K562 (cell line): ENCODE results near the gene DIAPH3. TPM values are rescaled to one million over a fixed set of nuclear protein-coding genes. Genes with fewer than 3 reads are reported as not detected.

ENCODE experiments used
- ATAC-seq: fragments of 200-7000 bp; cut with Tn5 transposase; 3 replicates; pipeline ENCODE4 v1.9.1; 2020; ENCODE audit warnings: moderate library complexity
- BruUV-seq: library from RNA; stranded (reverse); fragments of 400-500 nt; replicated peaks from 2 replicates; lab custom pipeline; 2021; lab: Mats Ljungman, UMichigan
- CTCF ChIA-PET: fragments of 300-600 bp; formaldehyde crosslinking; extraction: SDS; loops from one replicate; lab custom pipeline; 2021; ENCODE audit warnings: low intra/inter-chr PET ratio; lab: Yijun Ruan, JAX
- POLR2A ChIA-PET: fragments of 300-600, 350-650 bp; sonication (Branson Sonifier 250); formaldehyde crosslinking; extraction: SDS; loops from one replicate; lab custom pipeline; 2021; ENCODE audit warnings: antibody characterized with exemption, inconsistent platforms; lab: Yijun Ruan, JAX
- DNase-seq, 4 experiments: peaks; one replicate each; pipeline versions ENCODE4 v3.0.0 to v3.0.0-alpha.2; 2011 to 2018; ENCODE audit warnings: low spot score in 3 of 4, mixed read lengths in 3 of 4; ENCODE audit errors: extremely low read depth in 1 of 4
- FAIRE-seq: peaks from 2 replicates; lab custom pipeline; 2011; peaks lifted over from hg19 to GRCh38; lab: Jason Lieb, UNC
- H2AFZ ChIP-seq: 2 replicates; pipeline ENCODE4 v1.6.0; 2011; ENCODE audit warnings: low read depth, low read length, control low read depth, inconsistent platforms
- H3K27ac ChIP-seq: fragments of 200-600 bp; 3 replicates; pipeline ENCODE4 v1.8.0; 2011; ENCODE audit warnings: low read depth, mild to moderate bottlenecking, control low read depth, inconsistent platforms, low read length, moderate library complexity, mixed read lengths; ENCODE audit errors: extremely low read depth
- H3K27me3 ChIP-seq, 2 experiments: fragments of 300-600 bp in 1 of 2; 2 replicates in 1 of 2; 3 replicates in 1 of 2; pipeline versions ENCODE4 v1.6.0 to v1.8.0; 2011; ENCODE audit warnings: inconsistent platforms in 2 of 2, low read length in 2 of 2, mild to moderate bottlenecking in 1 of 2, mixed read lengths in 1 of 2, moderate library complexity in 1 of 2; ENCODE audit not compliant: control insufficient read depth in 2 of 2, insufficient read depth in 2 of 2
- H3K36me3 ChIP-seq: fragments of 300-600 bp; 3 replicates; pipeline ENCODE4 v1.8.0; 2011; ENCODE audit warnings: mild to moderate bottlenecking, low read length, inconsistent platforms; ENCODE audit not compliant: control insufficient read depth, insufficient read depth
- H3K4me1 ChIP-seq, 2 experiments: fragments of 200-600 bp in 1 of 2; replicated peaks in 1 of 2; 2 replicates in 1 of 2; 3 replicates in 1 of 2; pipeline versions ENCODE4 v1.5.1 to v1.8.0; 2011; ENCODE audit warnings: inconsistent platforms in 2 of 2, low read length in 2 of 2, mild to moderate bottlenecking in 1 of 2, mixed read lengths in 1 of 2, moderate library complexity in 1 of 2; ENCODE audit not compliant: control insufficient read depth in 2 of 2, insufficient read depth in 2 of 2
- H3K4me2 ChIP-seq: 2 replicates; pipeline ENCODE4 v1.6.1; 2011; ENCODE audit warnings: low read length, control low read depth, inconsistent platforms, mixed read lengths; ENCODE audit not compliant: insufficient read depth
- H3K4me3 ChIP-seq: fragments of 200-600 bp; sonication (generic), shearing (Covaris generic); 2 replicates; pipeline ENCODE4 v1.5.1; 2016; ENCODE audit warnings: control low read depth, inconsistent platforms
- H3K79me2 ChIP-seq: fragments of 200-600 bp; 3 replicates; pipeline ENCODE4 v1.8.0; 2011; ENCODE audit warnings: low read length, inconsistent platforms; ENCODE audit not compliant: control insufficient read depth, insufficient read depth
- H3K9ac ChIP-seq, 2 experiments: 2 replicates each; pipeline versions ENCODE4 v1.6.0 to v1.6.1; 2011; ENCODE audit warnings: low read depth in 2 of 2, low read length in 2 of 2, control low read depth in 1 of 2, inconsistent platforms in 1 of 2, mild to moderate bottlenecking in 1 of 2, mixed read lengths in 1 of 2; ENCODE audit not compliant: insufficient read depth in 1 of 2
- H3K9me1 ChIP-seq: one replicate; pipeline ENCODE4 v1.6.0; 2011; ENCODE audit warnings: inconsistent platforms, mild to moderate bottlenecking, low read length, moderate library complexity; ENCODE audit not compliant: control insufficient read depth, insufficient read depth
- H3K9me3 ChIP-seq: replicated peaks from 2 replicates; pipeline ENCODE4 v1.5.1; 2011; ENCODE audit warnings: low read depth, low read length, inconsistent platforms; ENCODE audit not compliant: control insufficient read depth, insufficient read depth
- H4K20me1 ChIP-seq: replicated peaks from 2 replicates; pipeline ENCODE4 v1.6.1; 2011; ENCODE audit warnings: low read length, inconsistent platforms, mixed read lengths; ENCODE audit not compliant: control insufficient read depth, insufficient read depth
- ZNF197 ChIP-seq: fragments of 200-800 bp; sonication (Bioruptor generic); IDR thresholded peaks from 2 replicates; pipeline ENCODE4 v1.6.1; 2016; ENCODE audit warnings: low read depth, missing genetic modification characterization, missing compliant biosample characterization
- ZNF274 ChIP-seq: IDR thresholded peaks from 2 replicates; pipeline ENCODE4 v1.6.1; 2011; ENCODE audit warnings: low read depth, mild to moderate bottlenecking, low read length, moderate library complexity, borderline replicate concordance
- WGBS: fragments of 100-300 bp; shearing (Covaris generic); methylation state at CpG from one replicate; pipeline ENCODE4 v1.1.6; 2016; ENCODE audit warnings: low coverage, mixed read lengths; ENCODE audit not compliant: insufficient coverage; ENCODE audit errors: missing lambda C conversion rate; 5-methylcytosine and 5-hydroxymethylcytosine counted together
- in situ Hi-C: fragments of 300-500 bp; cut with MboI; formaldehyde crosslinking; loops from 4 replicates; pipeline ENCODE4 v1.15.0; 2018; ENCODE audit warnings: inconsistent platforms, mixed read lengths
- intact Hi-C: fragments of 100-400 bp; cut with micrococcal nuclease; formaldehyde crosslinking; loops from 2 replicates; pipeline ENCODE4 v1.14.2; 2022
- polyA plus RNA-seq, 8 experiments: library from polyadenylated mRNA; depleted of rRNA in 4 of 8; stranded (reverse) in 5 of 8; unstranded in 3 of 8; fragments of >200 nt; fragmentation: Nextera tagmentation in 2 of 8; fragmentation: Illumina TruSeq in 1 of 8; extraction: Ambion mirVana in 2 of 8; extraction: Trizol in 1 of 8; gene quantifications; 2 replicates each; pipeline versions ENCODE4 v1.2.1 to v1.2.3, GENCODE V29; 2011 to 2014; ENCODE audit warnings: inconsistent platforms in 1 of 8, missing spikeins in 1 of 8
- total RNA-seq, 7 experiments: library from RNA; depleted of rRNA in 6 of 7; stranded (reverse); fragments of >200 nt in 6 of 7; fragmentation: Illumina TruSeq in 2 of 7; extraction: Trizol in 2 of 7; gene quantifications; 2 replicates each; pipeline versions ENCODE4 v1.2.1 to v1.2.3, GENCODE V29; 2011 to 2021; ENCODE audit warnings: low replicate concordance in 1 of 7
- TF ChIP-seq, protein P1 (sequence below): fragments of 450-650 bp; formaldehyde crosslinking; conservative IDR thresholded peaks from 2 replicates; pipeline ENCODE4 v1.4.0; 2022; ENCODE audit warnings: mild to moderate bottlenecking, missing genetic modification characterization

DIAPH3 gene
- total and polyA plus RNA-seq, 9 of the 15 experiments (the other 6 are each of a cell fraction or from before 2014, with no cell fraction given) = 9.0 to 18.7 (median 14.7) TPM

DNA sequence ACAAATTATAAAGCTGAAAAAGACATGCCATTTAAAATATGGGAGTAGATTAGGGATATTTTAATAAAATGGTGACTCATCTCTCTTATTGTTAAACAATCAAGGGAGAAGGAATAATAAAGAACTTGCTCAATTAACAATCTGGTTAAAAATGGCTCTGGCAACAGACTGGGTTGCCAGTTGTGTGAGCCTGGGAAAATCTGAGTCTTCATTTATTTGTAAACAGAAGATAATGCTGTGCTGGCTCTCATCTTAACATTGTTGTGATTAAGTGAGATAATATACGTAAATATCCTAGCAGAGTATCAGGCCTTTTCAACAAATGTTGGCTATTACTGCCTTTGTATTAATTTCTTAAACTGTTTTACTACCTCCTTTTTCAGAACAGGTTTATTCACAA is 453.3 kb downstream of the DIAPH3 start (continued):
- no peak for TF ChIP-seq ZNF197 (CRISPR knock-in tag)
- TF ChIP-seq, protein P1, sequence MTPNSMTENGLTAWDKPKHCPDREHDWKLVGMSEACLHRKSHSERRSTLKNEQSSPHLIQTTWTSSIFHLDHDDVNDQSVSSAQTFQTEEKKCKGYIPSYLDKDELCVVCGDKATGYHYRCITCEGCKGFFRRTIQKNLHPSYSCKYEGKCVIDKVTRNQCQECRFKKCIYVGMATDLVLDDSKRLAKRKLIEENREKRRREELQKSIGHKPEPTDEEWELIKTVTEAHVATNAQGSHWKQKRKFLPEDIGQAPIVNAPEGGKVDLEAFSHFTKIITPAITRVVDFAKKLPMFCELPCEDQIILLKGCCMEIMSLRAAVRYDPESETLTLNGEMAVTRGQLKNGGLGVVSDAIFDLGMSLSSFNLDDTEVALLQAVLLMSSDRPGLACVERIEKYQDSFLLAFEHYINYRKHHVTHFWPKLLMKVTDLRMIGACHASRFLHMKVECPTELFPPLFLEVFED (CRISPR knock-in tag) = no peak

DNA sequence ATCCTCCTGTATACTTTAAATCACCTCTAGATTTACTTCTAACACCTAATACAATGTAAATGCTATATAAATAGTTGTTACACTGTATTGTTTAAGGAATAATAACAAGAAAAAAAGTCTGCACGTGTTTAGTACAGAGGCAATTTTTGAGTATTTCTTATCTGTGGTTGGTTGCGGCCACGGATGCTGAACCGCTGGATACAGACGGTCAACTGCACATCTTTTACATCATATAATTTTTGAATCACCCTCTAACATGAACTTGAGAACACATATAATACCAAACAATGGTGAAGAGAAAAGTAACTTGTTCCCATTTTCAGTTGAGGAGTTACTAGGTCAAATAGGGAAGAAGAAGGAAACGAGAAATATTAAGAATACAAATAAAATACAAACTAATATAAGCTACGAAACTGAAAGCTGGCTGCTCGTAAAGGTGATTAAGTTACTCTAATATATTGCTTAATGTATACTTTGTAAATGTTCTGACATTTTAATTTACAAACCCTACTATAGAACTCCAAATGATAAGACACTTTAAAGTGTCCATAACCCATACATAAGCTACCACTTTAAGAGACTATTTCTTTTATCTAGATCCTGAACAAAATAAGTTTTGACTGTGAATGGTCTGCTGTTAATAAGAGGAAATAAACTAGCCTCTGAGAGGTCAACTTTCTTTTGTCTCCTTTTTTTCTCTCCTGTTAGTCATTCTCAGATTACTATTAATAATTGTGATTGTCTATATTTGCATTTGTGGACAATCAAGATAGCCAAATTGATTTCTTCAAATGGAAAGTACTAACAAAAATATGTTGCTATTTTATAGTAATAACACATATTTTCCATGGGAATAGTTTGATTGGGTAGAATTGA is 457.4 kb downstream of the DIAPH3 start:
- in situ Hi-C loops = no loop called here
- H3K9ac ChIP-seq = no peak overlapping the region
- FAIRE-seq (no peak), ATAC-seq (no peak), DNase-seq (no peak)
- no peak overlapping the region for H3K27ac ChIP-seq
- BruUV-seq = no TSS peak
- no peaks in the 10 kb centered on the region for H3K36me3 ChIP-seq
- no peaks in the 10 kb centered on the region for H3K9me3 ChIP-seq
- no peaks in the 10 kb centered on the region for H3K79me2 ChIP-seq
- H3K9me1 ChIP-seq = no peaks in the 10 kb centered on the region
- POLR2A ChIA-PET = no interaction called here
- H3K4me1 ChIP-seq = peaks cover 0 to 1% of the 10 kb centered on the region in 2 experiments; a peak in 2 of 5 replicates
- H3K27me3 ChIP-seq = no peaks in the 10 kb centered on the region
- WGBS = 77% methylated on average over 8 of the region's 8 CpGs
- no peak overlapping the region for H2AFZ ChIP-seq
- no peak overlapping the region for H3K4me2 ChIP-seq
- no peak for TF ChIP-seq ZNF274
- TF ChIP-seq, all 486 proteins: peak for 0
- Histone ChIP-seq H3K4me3 (no peak overlapping the region), H4K20me1 (no peaks in the 10 kb centered on the region)
- CTCF ChIA-PET = no interaction called here
- intact Hi-C loops = no loop called here
